A549 (cell line): ENCODE results near the gene HCFC1R1. TPM values are rescaled to one million over a fixed set of nuclear protein-coding genes. Genes with fewer than 3 reads are reported as not detected.

Experiments used
- BCL3 ChIP-seq: fragments of >200 bp; sonication (Bioruptor Twin); formaldehyde crosslinking; IDR thresholded peaks from 3 replicates; pipeline ENCODE4 v1.6.1; 2016
- BHLHE40 ChIP-seq: IDR thresholded peaks from 2 replicates; pipeline ENCODE4 v1.6.1; 2012; ENCODE audit warnings: low read depth, low read length, inconsistent platforms
- CBX2 ChIP-seq: fragments of 200-600 bp; sonication (generic); IDR thresholded peaks from 2 replicates; pipeline ENCODE4 v1.6.1; 2016; ENCODE audit warnings: low read depth, mild to moderate bottlenecking, borderline replicate concordance
- CBX8 ChIP-seq: fragments of 200-600 bp; sonication (generic); IDR thresholded peaks from 2 replicates; pipeline ENCODE4 v1.6.1; 2016
- CHD2 ChIP-seq: fragments of 150-350 bp; IDR thresholded peaks from 2 replicates; pipeline ENCODE4 v1.6.1; 2014; ENCODE audit warnings: low read length; ENCODE audit not compliant: partially characterized antibody
- CHD4 ChIP-seq: fragments of 200-600 bp; sonication (generic); IDR thresholded peaks from 2 replicates; pipeline ENCODE4 v1.6.1; 2016; ENCODE audit warnings: antibody characterized with exemption, mild to moderate bottlenecking, borderline replicate concordance
- CTCF ChIP-seq: fragments of >200 bp; sonication (Bioruptor Twin); formaldehyde crosslinking; IDR thresholded peaks from 3 replicates; pipeline ENCODE4 v1.5.1; 2016
- EHF ChIP-seq: fragments of 250-450 bp; sonication (Bioruptor Pico); IDR thresholded peaks from 2 replicates; pipeline ENCODE4 v1.5.0; 2020; ENCODE audit warnings: mild to moderate bottlenecking
- ESRRA ChIP-seq: fragments of 150-350 bp; IDR thresholded peaks from 2 replicates; pipeline ENCODE4 v1.6.1; 2014; ENCODE audit warnings: mild to moderate bottlenecking, low read length, borderline replicate concordance
- HDAC2 ChIP-seq: fragments of 200-600 bp; sonication (generic); IDR thresholded peaks from 2 replicates; pipeline ENCODE4 v1.6.1; 2016
- HOXB13 ChIP-seq: fragments of 250-450 bp; sonication (Bioruptor Pico); IDR thresholded peaks from 2 replicates; pipeline ENCODE4 v1.5.0; 2020; ENCODE audit warnings: low read depth, mild to moderate bottlenecking, moderate library complexity
- JUN ChIP-seq, 2 experiments: fragments of >200 bp; sonication (Bioruptor Twin); formaldehyde crosslinking; IDR thresholded peaks; 2 replicates in 1 of 2; 3 replicates in 1 of 2; pipeline ENCODE4 v1.6.1; 2016 to 2017
- JUNB ChIP-seq: fragments of >200 bp; sonication (Bioruptor Twin); formaldehyde crosslinking; IDR thresholded peaks from 2 replicates; pipeline ENCODE4 v1.6.1; 2016
- KDM1A ChIP-seq: fragments of 200-600 bp; sonication (generic); IDR thresholded peaks from 2 replicates; pipeline ENCODE4 v1.6.1; 2016; ENCODE audit warnings: low read depth, mild to moderate bottlenecking
- KDM5A ChIP-seq: fragments of 200-600 bp; sonication (generic); IDR thresholded peaks from 2 replicates; pipeline ENCODE4 v1.6.1; 2016; ENCODE audit warnings: antibody characterized with exemption, mild to moderate bottlenecking
- MAFK ChIP-seq: fragments of 450-650 bp; IDR thresholded peaks from 2 replicates; pipeline ENCODE4 v1.6.1; 2014; ENCODE audit not compliant: partially characterized antibody
- MYC ChIP-seq: IDR thresholded peaks from 2 replicates; pipeline ENCODE4 v1.6.1; 2012; ENCODE audit warnings: mild to moderate bottlenecking, inconsistent platforms, low read length, improper control_type of control experiment, borderline replicate concordance
- NR3C1 ChIP-seq: fragments of >200 bp; sonication (Bioruptor Twin); formaldehyde crosslinking; IDR thresholded peaks from 3 replicates; pipeline ENCODE4 v1.6.1; 2017
- POLR2A ChIP-seq: IDR thresholded peaks from 2 replicates; pipeline ENCODE4 v1.6.1; 2012; ENCODE audit warnings: mild to moderate bottlenecking, low read length
- RCOR1 ChIP-seq: fragments of 150-350 bp; IDR thresholded peaks from 2 replicates; pipeline ENCODE4 v1.6.1; 2014; ENCODE audit warnings: antibody characterized with exemption, low read length, low read depth
- REST ChIP-seq: fragments of 200-600 bp; sonication (generic); IDR thresholded peaks from 2 replicates; pipeline ENCODE4 v1.6.1; 2016; ENCODE audit warnings: antibody characterized with exemption, mild to moderate bottlenecking, moderate library complexity
- RNF2 ChIP-seq: fragments of 200-600 bp; sonication (generic); IDR thresholded peaks from 2 replicates; pipeline ENCODE4 v1.6.1; 2016; ENCODE audit warnings: low read depth, mild to moderate bottlenecking, antibody characterized with exemption, moderate library complexity, borderline replicate concordance
- SMC3 ChIP-seq: fragments of >200 bp; sonication (Bioruptor Twin); formaldehyde crosslinking; IDR thresholded peaks from 3 replicates; pipeline ENCODE4 v1.6.1; 2018; ENCODE audit warnings: inconsistent platforms
- SREBF2 ChIP-seq: fragments of 450-650 bp; IDR thresholded peaks from 2 replicates; pipeline ENCODE4 v1.6.1; 2014; ENCODE audit warnings: mild to moderate bottlenecking, moderate library complexity
- TFCP2L1 ChIP-seq: fragments of 250-450 bp; sonication (Bioruptor Pico); IDR thresholded peaks from 2 replicates; pipeline ENCODE4 v1.5.0; 2021; ENCODE audit warnings: mild to moderate bottlenecking
- ZFP36 ChIP-seq: fragments of 450-650 bp; IDR thresholded peaks from 2 replicates; pipeline ENCODE4 v1.6.1; 2014; ENCODE audit warnings: borderline replicate concordance; ENCODE audit not compliant: partially characterized antibody
- ZNF302 ChIP-seq: fragments of 250-450 bp; sonication (Bioruptor Pico); IDR thresholded peaks from 2 replicates; pipeline ENCODE4 v1.9.0; 2021; ENCODE audit warnings: inconsistent platforms, mild to moderate bottlenecking, moderate library complexity
- ZSCAN20 ChIP-seq: fragments of 250-450 bp; sonication (Bioruptor Pico); IDR thresholded peaks from 2 replicates; pipeline ENCODE4 v1.8.0; 2022; ENCODE audit warnings: mild to moderate bottlenecking, moderate library complexity
- polyA plus RNA-seq, 4 experiments: library from polyadenylated mRNA; depleted of rRNA in 3 of 4; stranded (reverse); fragments of >200 nt; fragmentation: RNase III in 1 of 4; extraction: RNeasy Plus Mini Kit Qiagen cat#74134 plus additional on column Dnase treatment in 1 of 4; gene quantifications; 2 replicates in 3 of 4; 3 replicates in 1 of 4; pipeline ENCODE4 v1.2.3, GENCODE V29; 2011 to 2017

The HCFC1R1 gene
- polyA plus RNA-seq, 2 of the 4 experiments (the other 2 are of a cell fraction): 46.4 to 179 TPM

GRCh38 chr16:2983706-2984136 is 40.0 kb downstream of the HCFC1R1 start (continued):
- TF ChIP-seq REST (peak; percentile 79), CHD2 (peak; percentile 77), EHF (CRISPR knock-in tag) (no peak), MAFK (no peak), BHLHE40 (no peak), JUN (IDR thresholded peaks at IDR 0.05) (0 out of 5 replicates have a peak, but pooled peaks of 1 of the 2 experiments have one; percentile 25), RCOR1 (no peak), HDAC2 (no peak), TFCP2L1 (CRISPR knock-in tag) (no peak), JUNB (no peak), CTCF (peak; percentile 90), ZNF302 (CRISPR knock-in tag) (no peak), POLR2A (peak; percentile 34), ESRRA (no peak), NR3C1 (no peak), CBX8 (no peak), SREBF2 (no peak), BCL3 (no peak), CHD4 (no peak), CBX2 (no peak), MYC (0 out of 2 replicates have a peak, but pooled peaks have one; percentile 51), KDM5A (no peak), SMC3 (peak; percentile 58), KDM1A (no peak), ZSCAN20 (CRISPR knock-in tag) (no peak), ZFP36 (no peak), RNF2 (no peak), HOXB13 (CRISPR knock-in tag) (no peak)
